SU-DHL-6 (cell line): ENCODE data around the gene FBXO28.

ENCODE experiments used
- EZH2phosphoT487 ChIP-seq: fragments of 200-600 bp; sonication (generic), shearing (Covaris generic); conservative IDR thresholded peaks from 2 replicates; pipeline ENCODE4 v1.6.1; 2018; ENCODE audit warnings: mild to moderate bottlenecking, antibody characterized with exemption, low read length, moderate library complexity, mixed read lengths
- TF ChIP-seq, protein P1 (sequence below): fragments of 200-600 bp; sonication (generic); IDR thresholded peaks from one replicate; pipeline ENCODE4 v1.5.1; 2017; ENCODE audit warnings: antibody characterized with exemption, mild to moderate bottlenecking, low read length, moderate library complexity; ENCODE audit not compliant: insufficient read depth, poor library complexity, severe bottlenecking

GRCh38 chr1:224123136-224123535 is 9.2 kb downstream of the FBXO28 start:
- TF ChIP-seq, protein P1, sequence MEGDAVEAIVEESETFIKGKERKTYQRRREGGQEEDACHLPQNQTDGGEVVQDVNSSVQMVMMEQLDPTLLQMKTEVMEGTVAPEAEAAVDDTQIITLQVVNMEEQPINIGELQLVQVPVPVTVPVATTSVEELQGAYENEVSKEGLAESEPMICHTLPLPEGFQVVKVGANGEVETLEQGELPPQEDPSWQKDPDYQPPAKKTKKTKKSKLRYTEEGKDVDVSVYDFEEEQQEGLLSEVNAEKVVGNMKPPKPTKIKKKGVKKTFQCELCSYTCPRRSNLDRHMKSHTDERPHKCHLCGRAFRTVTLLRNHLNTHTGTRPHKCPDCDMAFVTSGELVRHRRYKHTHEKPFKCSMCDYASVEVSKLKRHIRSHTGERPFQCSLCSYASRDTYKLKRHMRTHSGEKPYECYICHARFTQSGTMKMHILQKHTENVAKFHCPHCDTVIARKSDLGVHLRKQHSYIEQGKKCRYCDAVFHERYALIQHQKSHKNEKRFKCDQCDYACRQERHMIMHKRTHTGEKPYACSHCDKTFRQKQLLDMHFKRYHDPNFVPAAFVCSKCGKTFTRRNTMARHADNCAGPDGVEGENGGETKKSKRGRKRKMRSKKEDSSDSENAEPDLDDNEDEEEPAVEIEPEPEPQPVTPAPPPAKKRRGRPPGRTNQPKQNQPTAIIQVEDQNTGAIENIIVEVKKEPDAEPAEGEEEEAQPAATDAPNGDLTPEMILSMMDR = no peak
- no peak for TF ChIP-seq EZH2phosphoT487
